Superior temporal gyrus (tissue), 1 donor: ENCODE data around the gene S100A10.

ENCODE experiments used
- DNase-seq: peaks from one replicate; pipeline ENCODE4 v3.0.0-alpha.2; 2016; ENCODE audit errors: extremely low spot score

Gene S100A10

DNA sequence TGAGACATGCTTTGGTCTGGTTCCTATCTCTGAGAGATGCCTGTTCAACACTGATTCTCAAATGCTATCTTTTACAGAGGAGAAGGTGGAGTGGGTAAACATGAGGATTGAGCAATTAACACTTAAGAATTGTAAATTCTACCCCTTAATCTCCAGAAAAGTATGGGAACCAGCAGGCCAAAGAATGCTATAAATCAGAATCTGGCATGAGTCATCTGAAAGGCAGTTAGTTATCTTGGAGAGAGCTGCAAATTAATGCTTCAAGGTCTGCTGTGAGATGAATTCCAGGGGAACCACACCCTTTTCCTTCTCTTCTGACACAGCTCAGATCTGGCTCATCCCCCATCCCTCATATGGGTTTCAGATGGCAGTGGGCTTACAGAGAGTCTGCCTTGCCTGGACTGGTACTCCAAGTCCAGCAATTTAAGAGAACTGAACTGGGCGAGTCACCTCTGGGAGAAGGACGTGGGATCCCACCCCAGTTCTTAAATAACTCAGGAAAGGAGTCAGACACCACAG, 5.2 kb downstream of the S100A10 start:
- DNase-seq = no peak

DNA sequence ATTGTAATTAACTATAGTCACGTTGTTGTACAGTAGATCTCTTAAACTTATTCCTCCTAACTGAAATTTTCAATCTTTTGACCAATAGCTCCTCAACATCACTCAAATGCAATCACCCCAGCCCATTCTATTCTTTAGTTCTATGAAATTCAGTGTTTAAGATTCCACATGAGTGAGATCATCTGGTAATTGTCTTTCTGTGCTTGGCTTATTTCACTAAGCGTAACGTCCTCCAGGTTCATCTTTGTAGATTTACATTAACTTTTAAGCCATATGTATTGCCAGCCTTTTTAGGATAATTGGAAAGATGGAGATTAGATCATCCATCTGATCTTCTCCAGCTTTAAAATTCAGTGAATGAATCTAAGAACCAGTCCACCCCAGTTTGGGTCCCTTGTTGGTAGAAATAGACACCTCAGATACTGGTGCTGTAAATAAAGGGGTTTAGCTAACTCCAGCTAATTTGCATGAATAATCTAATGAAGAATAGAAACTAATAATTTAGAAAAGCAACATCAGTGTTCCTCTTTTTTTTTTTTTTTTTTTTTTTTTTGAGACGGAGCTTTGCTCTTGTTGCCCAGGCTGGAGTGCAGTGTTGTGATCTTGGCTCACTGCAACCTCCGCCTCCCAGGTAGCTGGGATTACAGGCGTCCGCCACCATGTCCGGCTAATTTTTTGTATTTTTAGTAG, 7.0 kb downstream of the S100A10 start:
- DNase-seq = no peak

DNA sequence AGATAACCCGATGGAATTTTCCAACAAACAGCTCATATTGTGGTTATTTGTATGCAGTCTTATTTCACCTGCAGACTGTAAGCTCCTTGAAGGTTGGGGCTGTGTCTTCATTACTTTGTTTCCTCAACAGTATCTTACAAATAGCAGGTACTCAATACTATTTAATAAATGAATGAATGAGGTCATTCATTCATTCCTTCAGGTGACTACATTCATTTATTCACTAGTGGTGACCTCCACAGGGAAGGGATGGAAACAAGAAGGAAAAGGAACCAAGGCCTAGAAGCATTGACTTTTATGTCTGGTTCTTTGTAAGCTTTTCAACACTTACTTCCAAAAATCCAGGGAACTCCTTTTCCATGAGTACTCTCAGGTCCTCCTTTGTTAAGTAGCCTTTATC, 7.9 kb downstream of the S100A10 start:
- no peak for DNase-seq

DNA sequence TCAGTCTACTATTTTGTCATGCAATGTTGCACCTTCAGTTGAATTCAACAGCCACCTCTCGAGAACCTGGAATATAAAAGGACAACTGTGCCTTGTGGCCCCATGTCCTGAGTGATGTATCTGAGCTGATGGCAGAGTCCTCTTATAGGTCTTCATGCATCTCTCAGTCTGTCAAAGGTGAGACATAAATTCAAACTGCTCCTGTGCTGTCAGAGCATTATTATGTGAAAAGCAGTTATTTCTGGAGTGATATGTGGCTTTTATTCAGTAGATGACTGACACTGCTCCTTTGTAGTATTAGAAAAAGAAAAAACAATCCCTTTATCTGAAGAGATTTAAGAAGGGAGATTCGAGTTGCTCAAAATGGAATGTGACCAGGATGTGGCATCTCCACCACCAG, 8.4 kb downstream of the S100A10 start:
- no peak for DNase-seq

- no peak for DNase-seq
Observed at GRCh38 chr1:151984313-151984956, 9.2 kb downstream of the S100A10 start.

DNA sequence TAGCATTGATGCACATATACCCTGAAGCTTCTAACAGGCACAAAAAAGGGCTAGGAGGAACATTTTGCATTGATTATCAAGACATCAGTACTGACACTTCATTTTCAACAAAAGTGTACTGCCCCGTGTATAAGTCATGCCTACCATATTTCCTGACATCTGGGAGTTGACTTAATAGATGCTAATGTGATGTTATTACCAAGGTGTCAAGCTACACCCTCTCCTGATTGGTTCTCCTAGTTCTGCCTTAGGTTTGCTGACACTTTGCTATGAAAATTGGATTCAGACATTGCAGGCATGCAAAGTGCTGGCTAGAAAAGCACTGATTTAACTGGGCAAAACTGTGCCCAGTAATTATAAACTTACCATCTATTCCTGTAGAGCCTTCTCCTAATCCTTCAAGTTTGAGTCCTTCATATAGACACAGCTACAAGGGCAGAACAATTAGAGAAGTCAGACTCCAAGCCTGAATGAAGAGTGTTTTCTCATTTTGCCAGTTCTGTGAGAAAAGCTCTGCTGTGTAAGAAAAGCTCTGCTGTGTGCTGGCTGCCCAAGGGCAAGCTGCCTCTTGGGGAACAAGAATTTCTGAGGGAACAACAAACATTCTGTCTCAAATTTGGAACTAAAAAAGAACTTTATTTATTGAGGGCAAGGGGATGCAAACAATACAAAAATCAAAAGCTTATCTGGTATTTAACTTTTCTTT, 11.2 kb downstream of the S100A10 start:
- no peak for DNase-seq

DNA sequence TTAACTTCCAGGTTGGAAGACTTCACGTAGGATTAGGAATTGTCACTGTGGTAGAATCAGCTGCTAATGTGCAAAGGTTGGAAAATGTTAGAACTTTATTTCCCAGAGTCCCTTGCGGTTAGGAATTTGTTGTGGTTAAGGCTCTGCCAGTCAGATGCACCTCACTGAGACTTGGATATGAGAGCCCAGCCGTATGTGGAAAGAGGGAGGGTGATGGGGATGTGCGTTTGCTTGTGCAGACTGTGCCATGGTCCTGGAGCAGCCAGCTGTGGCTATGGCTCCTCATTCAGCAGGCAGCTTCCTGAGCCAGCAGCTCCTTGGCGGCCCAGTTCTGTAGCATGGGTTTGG, 12.5 kb downstream of the S100A10 start:
- no peak for DNase-seq

- no peak for DNase-seq
Observed at GRCh38 chr1:151980287-151981177, 13.1 kb downstream of the S100A10 start.

- no peak for DNase-seq
Observed at GRCh38 chr1:151978922-151979321, 14.7 kb downstream of the S100A10 start.

DNA sequence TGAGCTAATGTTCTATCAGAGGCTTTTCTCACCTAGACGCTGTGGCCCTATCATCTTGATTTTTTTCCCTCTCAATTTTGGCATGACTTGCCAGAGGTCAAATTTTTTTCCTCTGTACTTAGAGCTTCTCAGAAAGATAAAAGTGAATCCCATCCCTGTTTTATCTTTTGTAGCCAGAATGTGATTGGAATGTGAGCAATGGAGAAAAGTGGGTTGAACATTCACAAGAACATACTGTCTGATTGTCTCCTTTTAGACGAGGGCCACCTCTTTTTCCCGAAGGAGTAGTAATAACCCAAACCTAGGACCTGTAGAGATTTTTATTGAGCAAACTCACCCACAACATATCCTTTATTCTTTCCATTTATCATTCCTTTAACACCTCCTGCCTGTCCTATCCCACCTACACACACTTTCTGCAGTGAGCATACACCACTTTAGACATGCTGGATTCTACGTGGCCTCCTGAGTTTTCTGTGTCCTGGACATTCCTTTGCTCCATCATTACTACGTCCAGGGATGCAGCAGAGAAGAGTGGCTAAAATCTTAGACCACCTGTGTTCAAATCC, 15.9 kb downstream of the S100A10 start:
- no peak for DNase-seq

DNA sequence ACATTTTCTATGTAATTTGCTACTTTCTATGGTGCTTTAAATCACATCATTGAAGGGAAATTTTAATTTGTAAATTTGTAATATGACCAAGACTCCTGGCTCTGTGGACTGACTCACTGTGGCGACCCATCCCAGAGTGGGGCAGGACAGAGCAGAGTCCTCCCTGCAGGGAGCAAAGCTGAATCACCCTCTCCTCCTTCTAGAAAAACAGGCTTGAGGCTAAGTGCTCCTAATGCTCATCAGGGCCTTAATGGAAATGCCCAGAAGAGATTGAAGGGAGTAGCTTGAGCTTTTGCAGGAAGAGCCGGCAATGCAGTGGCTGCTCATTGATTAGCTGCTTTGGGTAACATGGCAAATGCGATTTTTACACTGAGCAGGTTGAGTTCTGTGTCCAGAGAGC, 16.8 kb downstream of the S100A10 start:
- DNase-seq = no peak

GRCh38 chr1:151976015-151976343, 17.7 kb downstream of the S100A10 start:
- DNase-seq = no peak

GRCh38 chr1:151975311-151976014, 18.2 kb downstream of the S100A10 start:
- no peak for DNase-seq

GRCh38 chr1:151972542-151973248, 21.0 kb downstream of the S100A10 start:
- no peak for DNase-seq

GRCh38 chr1:151970626-151971025, 23.0 kb downstream of the S100A10 start:
- no peak for DNase-seq

- DNase-seq = no peak
Observed at GRCh38 chr1:151970128-151970527, 23.5 kb downstream of the S100A10 start.

- DNase-seq = no peak
Observed at GRCh38 chr1:151968791-151969399, 24.8 kb downstream of the S100A10 start.

DNA sequence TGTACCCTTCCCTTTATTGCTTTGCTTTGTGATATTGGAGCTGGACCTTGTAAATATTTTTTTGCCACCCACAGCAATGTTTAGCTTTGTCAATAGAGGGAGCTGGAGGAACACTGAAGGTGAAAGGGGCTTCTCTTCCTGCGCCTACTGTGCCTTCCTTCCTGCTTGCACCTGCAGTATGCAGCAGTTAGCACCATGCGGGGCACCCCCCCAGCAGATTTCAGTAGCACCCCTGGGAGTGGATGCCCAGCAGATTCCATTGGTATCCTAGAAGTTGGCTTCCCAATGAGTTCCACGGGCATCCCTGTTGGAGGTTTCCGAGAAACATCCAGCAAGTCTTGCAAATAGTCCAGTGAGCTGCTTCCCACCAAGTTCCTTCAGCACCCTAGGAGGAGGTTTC, 25.6 kb downstream of the S100A10 start:
- no peak for DNase-seq

- no peak for DNase-seq
Observed at GRCh38 chr1:151967091-151967490, 26.6 kb downstream of the S100A10 start.

- no peak for DNase-seq
Observed at GRCh38 chr1:151966061-151966460, 27.6 kb downstream of the S100A10 start.
